ENCODE measurements around the gene CLK4.

GRCh38 chr5:178576591-178577351, 50.1 kb downstream of the CLK4 start:
- TF ChIP-seq CTCF (IDR thresholded peaks at IDR 0.05) (no peak), POLR2A (IDR thresholded peaks at IDR 0.05) (no peak)
